GM19324 (cell line): ENCODE measurements around the gene SH3BP5.
"Not testable (repeated sequence)": the region's sequence is repeated elsewhere in the genome, so short reads cannot be mapped to it uniquely, and the experiment has no call there.

Experiments
- ATAC-seq: cut with Tn5 transposase; IDR thresholded peaks from one replicate; pipeline ENCODE4 v1.9.1; 2021; ENCODE audit warnings: mild to moderate bottlenecking, moderate library complexity; ENCODE audit not compliant: unreplicated experiment, low FRiP score

SH3BP5 gene

GRCh38 chr3:15332405-15333098 lies at the start of gene SH3BP5:
Gene SH3BP5 (minus strand): TSS chr3:15332586. CDS start chr3:15332408, 178 bp downstream.
- peak; percentile 88 for ATAC-seq

- ATAC-seq = no peak
Measured at GRCh38 chr3:15380980-15381890, 48.8 kb upstream of the SH3BP5 start.

- peak; percentile 88 for ATAC-seq
Measured at GRCh38 chr3:15377961-15378791, 45.8 kb upstream of the SH3BP5 start.

GRCh38 chr3:15375461-15376000 lies 43.1 kb upstream of the SH3BP5 start:
- no peak for ATAC-seq

GRCh38 chr3:15372918-15373317 lies 40.5 kb upstream of the SH3BP5 start:
- ATAC-seq = no peak

- ATAC-seq = no peak
Measured at GRCh38 chr3:15368561-15369135, 36.3 kb upstream of the SH3BP5 start.

GRCh38 chr3:15367059-15367458 lies 34.7 kb upstream of the SH3BP5 start:
- ATAC-seq = no peak

GRCh38 chr3:15364078-15364477 lies 31.7 kb upstream of the SH3BP5 start:
- ATAC-seq = not testable (repeated sequence)

GRCh38 chr3:15361494-15362214 lies 29.3 kb upstream of the SH3BP5 start:
- ATAC-seq = peak; percentile 70

GRCh38 chr3:15360788-15361493 lies 28.6 kb upstream of the SH3BP5 start:
- ATAC-seq = no peak

- no peak for ATAC-seq
Measured at GRCh38 chr3:15359677-15360397, 27.5 kb upstream of the SH3BP5 start.

- ATAC-seq = not testable (repeated sequence)
Measured at GRCh38 chr3:15356651-15357061, 24.3 kb upstream of the SH3BP5 start.

GRCh38 chr3:15356176-15356575 lies 23.8 kb upstream of the SH3BP5 start:
- ATAC-seq = no peak

GRCh38 chr3:15355086-15355485 lies 22.7 kb upstream of the SH3BP5 start:
- no peak for ATAC-seq

GRCh38 chr3:15354485-15354884 lies 22.1 kb upstream of the SH3BP5 start:
- ATAC-seq = no peak

GRCh38 chr3:15350141-15350540 lies 17.8 kb upstream of the SH3BP5 start:
- no peak for ATAC-seq

GRCh38 chr3:15349438-15349837 lies 17.1 kb upstream of the SH3BP5 start:
- ATAC-seq = not testable (repeated sequence)

- ATAC-seq = no peak
Measured at GRCh38 chr3:15348246-15348645, 15.9 kb upstream of the SH3BP5 start.
